CD4-positive, alpha-beta T cell treated with Interleukin-17A for 1 hour (primary cell): Measurements from ENCODE around the gene KCNK3.

Experiments
- DNase-seq: peaks from one replicate; pipeline ENCODE4 v3.0.0-alpha.2; 2020

KCNK3 gene

DNA sequence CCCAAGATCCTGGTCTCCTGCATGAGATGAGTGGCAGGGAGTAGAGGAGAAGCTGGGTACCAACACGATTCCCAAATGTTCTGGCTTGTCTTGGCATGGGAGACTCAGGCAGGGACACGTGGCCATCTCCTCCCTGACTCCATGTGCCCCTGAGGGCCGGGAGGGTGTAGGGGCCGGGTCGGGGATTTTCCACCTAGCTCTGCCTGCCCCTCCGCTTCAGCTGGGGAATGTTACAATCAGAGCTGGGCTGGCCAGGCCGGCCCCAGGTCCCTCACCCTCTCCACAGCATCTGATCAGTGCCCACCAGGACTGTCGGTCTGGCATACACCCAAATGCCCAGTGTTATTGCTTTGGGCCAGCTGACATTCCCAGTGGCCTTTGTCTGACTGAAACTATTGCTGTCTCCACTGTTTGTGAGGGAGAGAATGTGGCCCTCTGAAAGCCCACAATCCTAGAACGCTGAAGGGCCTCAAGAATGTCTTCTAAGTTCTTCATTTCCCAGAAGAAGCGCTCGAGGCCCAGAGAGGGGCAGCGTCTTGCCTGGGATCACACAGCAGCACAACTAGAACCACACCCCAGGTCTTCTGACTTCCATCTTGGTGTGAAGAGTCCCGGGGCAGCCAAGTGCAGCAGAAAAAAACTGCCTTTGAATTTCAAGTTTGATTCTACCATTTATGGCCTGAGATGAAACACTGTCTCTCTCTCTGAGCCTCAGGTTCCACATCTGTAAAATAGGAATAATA is 23.2 kb downstream of the KCNK3 start:
- DNase-seq, result no peak

DNA sequence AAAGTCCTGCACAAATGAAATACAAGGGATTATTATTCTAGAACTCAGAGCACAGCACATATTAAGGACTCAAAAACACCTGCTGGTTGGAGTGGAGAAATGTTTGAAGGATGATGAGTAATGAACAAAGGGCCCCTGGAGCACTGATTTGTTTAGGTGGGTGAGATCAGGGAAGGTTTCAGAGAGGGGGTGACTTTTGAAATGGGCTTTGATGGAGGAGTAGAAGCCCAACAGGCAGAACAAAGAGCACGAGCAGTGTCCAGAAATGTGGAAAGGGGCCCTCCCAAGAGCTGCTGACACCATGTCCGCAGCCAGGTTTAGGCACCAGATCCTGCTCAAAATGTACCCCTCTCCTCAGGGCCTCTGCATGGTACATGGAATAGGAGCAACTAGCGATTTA is 23.8 kb downstream of the KCNK3 start:
- no peak for DNase-seq

DNA sequence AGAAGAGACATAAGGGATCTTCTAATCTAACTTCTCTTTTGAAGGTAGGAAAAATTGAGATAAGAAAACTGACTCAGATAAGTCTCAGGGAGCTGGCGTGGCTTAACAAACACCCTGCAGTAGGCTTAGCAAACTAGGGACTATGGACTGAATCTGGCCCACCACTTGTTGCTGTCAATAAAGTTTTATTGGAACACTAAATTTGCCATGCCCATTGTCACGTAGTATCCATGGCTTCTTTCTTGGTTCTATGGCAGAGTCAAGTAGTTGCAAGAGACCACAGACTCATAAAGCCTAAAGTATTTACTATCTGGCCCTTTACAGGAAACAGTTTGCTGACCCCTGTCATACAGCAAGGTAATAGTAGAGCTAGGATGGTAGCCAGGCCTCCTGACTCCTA is 24.2 kb downstream of the KCNK3 start:
- DNase-seq, result no peak

DNA sequence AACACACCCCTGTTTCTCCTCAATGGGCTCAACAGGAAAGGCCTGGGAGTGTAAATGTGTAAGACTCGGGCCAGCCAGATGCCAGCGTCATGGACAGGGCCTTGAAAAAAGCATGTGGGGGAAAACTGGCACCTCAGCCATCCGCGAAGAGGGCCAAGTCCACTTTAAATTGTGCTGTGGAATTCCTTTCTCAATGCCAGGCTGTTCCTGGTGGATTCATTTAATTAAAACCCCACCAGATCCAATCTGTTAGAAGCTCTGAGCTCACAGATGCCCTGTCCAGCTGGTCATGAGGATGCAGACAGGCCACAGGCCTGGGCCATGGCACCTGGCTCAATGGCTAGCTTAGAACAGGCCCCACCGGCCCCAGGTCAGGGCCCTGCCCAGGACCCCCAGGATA is 24.8 kb downstream of the KCNK3 start:
- no peak for DNase-seq

DNA sequence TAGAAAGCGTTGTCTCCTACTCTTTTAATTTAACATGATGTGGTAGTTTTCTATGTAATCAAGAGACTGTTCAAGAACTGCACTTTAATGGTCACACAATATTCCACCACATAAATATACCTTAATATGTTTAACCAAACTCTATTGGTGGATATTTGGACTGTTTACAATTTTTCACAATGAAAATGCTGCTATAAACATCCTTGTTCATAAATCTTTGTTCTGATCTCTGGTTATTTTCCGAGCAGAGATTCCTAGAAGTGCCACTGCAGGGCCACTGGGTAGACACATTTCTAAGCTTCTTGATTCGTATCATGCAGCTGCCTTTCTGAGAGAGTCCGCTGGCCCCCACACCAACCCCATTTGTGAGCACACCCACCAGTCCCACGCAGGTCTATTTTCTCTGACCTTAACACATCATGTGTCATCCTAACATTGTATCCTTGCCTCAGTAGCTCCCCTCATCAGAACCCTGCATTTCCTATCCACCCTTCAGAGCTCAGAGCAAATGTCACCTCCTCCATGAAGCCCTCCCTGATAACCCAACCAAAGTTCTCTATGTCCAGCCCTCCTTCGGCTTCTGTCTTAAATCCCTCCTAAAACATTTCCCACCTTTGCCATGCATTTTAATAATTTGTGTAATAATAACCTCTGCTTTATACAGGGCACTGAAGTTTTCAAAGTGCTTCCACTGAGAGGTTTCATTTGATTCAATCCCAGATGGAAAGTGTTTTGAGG is 26.6 kb downstream of the KCNK3 start:
- no peak for DNase-seq

DNA sequence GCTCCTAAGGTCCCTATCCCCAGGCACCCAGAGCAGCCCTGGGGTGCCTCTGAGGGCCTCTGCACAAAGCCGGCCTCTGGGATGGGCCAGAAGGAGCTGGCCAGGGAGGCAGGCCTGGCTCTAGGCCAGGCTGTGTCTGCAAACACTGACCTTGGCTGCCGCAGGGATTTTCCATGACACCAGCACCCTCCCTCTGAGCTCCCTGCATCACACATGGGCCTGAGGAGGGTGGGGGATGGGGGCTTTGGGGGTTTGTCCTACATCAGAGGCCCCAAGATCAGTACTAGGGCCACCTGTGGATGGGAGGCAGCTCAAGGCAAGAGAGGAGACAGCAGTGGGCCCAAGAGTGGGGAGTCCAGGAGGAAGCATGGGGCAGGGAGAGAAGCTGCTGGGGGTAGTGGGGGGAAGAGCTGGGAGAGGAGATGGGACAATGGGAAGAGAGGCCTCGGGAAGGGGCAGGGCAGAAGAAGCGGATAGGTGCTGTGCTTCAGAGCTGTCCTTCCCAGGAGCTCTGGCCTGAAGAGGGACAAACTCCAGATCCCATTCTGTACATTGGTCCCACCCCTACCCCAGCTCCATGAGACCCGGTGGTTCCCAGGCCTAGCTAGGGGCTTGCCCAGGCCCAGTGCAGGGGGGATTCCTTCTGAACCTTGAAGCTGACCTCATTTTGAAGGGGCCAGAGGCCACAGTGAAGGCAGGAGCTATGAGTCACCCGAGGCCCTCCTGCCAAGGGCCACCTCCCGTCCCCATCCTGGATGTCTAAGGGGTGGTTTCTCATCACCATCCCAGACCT is 28.0 kb downstream of the KCNK3 start:
- no peak for DNase-seq

DNA sequence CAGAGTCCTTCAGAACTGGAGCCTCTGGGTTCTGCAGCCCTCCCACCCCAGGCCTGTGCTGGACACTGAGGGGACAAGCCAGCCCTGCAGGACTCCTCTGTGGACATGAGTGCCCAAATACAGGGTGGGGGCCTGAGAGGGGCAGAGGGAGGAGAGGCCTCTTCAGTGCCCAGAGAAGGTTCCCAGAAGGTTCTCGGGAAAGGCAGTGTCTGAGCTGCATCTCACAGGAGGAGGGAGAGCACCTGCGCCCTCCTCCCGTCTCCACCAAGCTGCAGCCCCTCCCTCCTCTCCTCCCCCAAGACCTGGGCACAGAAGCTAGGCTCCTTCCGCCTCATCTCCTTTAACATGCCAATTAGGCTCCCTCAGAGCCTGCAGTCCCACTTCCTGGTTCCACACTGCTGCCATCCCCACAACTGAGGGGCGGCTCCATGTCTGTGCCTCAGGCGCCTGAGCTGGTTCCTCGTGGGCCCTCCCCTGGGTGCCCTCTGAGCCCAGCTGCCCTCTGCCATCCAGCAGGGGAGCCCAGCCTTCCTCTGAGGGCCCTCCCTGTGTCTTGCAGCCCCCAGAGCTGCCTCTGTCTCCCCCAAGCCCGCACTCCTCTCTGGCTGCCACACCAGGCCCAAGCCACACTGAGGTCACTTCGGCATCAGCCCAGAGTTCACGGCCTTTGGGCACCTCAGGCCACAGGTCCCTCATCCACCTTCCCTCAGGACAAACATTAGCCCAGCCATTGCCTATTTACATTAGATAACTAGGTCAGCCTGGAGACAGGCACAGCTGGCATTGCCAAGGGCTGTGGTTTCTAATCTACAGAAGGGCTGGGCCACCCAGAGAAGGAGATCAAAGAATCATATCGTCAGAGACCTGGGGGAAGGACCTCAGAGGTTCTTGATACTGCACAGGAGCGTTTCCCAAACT is 28.9 kb downstream of the KCNK3 start:
- DNase-seq, result no peak

DNA sequence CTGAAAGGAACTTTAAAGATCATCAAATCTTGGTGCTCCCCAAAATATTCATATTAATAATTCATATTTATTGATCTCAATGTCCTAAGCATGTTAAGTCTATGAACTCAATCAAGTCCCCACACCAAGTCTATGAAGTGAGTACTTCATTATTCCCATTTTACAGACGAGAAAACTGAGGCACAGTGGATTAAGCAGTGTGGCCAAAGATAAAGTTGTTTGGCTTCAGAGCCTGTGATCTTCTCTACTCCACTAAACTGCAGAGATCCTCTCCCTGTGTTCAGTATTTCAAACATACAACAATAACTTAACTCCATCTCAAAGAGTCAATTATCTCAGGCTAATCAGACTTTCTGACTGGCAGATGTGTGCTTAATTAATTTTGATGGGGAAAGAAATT is 29.8 kb downstream of the KCNK3 start:
- DNase-seq, result no peak

DNA sequence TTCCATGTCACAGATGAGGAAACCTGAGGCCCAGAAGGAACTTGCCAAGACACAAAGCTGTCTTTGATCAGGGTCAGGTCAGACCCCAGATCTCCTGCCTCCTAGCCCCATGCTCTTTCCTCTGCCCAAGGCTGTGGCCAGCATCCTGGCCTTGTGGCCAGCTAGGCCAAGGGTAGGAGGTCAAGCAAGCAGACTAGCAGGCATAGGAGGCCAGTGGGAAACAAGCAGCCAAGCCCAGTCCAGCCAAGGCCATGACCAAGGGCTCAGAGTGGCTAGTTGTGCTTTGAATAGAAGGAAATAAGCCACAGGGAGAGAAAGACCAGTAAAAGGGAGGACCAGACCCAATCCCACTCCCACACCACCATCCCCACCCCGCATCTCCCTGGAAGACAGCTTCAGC is 30.4 kb downstream of the KCNK3 start:
- DNase-seq, result no peak

DNA sequence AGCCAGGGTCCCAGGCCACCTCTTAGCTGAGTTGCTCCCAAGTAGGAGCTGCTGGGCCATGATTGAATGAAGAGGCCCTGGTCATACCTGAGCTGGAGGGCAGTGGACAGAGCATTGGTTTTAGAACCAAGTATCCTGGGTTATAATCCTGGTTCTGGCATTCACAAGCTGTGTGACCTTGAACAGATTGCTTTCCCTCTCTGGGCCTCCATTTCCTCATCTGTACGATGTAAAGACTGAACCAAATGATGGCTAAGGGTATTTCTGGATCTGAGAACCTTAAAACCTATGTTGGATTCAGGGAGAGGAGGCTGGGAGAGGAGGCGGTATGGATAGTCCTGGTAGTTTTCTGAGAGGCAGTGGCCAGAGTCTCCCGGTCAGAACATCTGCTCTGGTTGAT is 31.0 kb downstream of the KCNK3 start:
- no peak for DNase-seq

DNA sequence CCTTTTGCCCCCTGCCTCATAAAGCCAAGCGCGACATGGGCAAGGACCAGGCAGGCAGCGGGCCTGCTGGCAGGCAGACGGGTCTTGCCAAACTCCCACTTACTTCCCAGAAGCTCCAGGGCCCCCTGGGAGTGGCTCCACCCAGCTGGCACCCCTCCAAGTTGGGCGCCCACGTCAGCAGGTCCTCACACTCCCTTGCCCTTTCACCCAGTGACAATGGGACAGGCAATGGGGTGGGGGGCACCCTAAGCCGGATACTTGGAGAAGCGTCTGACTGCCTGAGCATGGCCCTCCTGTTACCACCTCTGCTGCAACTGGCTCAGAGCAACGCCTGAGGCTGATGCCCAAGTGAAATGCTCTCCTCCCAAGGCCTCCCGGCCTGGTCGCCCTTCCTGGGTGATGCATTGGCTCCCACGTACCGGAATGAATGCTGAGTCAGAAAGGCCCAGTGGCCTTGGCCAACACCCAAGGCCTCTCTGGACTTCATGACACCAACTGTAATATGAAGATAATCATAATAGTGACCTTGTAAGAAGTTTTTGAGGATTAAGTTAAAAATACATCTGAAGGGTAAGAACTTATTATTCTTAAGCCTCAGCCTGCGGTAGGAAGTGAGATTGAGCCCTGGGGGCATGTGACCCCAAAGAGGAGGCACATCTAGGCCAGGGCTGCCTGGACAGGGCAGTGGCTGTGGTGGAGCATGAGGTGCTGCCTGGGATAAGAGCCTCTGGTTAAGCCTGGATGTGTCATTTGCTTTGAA is 31.6 kb downstream of the KCNK3 start:
- DNase-seq, result no peak

DNA sequence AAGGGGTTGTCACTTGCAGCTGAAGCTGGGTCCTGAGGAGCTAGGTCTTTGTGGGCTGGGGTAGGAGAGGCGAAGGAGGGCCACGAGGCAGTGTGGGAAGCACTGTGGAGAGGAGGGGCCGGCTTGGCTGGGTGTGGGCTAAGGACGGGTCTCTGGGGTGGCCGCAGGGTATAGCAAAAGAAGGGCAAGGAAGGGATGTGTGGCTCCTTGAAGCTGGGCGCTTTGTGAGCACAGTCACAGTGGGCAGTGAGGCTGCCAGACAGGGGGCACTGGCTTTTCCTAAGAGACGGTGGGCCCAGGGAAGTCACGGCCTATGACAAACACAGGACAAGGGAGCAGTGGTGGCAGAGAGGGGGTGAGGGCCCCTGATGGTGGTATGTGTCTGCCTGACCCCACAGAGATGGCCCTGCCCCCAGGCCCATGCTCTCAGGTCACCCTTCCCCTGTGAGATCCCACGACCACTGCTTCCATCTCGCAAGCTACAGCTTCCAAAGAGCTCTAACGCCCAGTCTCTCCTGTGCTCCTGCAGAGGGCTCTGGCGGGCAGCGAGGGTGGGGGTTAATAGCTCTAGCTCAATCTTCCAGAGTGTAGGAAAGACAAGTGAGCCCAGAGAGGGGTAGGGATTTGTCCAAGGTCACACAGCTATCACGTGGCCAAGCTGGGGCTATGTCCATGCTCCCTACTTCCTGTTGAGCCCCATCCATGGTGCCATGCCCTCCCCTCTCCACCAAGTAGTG is 32.4 kb downstream of the KCNK3 start:
- no peak for DNase-seq

DNA sequence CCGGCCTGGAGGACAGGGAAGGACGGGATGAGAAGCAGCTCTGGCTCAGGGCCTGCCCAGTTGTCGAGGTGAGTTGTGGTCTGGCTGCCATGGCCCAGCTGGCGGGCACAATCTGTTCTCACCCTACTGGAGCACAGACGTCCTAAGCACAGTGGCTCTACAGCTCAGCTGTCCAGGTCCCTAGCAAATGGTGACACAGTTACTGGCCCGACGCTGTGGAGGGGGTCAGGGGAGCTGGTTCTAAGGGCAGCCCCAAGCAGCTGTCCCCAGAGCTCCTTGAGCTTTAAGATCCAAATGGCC is 32.9 kb downstream of the KCNK3 start:
- no peak for DNase-seq

DNA sequence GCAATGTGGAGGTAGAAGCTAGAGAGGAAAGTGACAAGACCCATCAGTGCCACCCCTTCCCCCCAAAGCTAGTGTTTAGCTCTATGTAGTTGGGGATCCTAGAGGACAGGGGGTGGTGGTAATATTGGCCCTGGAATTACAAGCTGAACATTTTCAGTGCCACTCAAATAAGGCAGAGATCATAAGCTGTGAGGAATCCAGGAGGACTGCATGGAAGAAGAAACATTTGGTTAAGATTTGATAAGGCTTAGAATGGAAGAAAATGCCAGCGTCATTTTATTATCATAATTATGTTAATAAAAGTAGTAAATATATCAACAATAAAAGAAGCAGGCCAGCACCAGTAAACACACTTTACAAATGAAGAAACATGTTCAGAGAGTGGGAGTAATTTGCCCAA is 33.7 kb downstream of the KCNK3 start:
- no peak for DNase-seq

DNA sequence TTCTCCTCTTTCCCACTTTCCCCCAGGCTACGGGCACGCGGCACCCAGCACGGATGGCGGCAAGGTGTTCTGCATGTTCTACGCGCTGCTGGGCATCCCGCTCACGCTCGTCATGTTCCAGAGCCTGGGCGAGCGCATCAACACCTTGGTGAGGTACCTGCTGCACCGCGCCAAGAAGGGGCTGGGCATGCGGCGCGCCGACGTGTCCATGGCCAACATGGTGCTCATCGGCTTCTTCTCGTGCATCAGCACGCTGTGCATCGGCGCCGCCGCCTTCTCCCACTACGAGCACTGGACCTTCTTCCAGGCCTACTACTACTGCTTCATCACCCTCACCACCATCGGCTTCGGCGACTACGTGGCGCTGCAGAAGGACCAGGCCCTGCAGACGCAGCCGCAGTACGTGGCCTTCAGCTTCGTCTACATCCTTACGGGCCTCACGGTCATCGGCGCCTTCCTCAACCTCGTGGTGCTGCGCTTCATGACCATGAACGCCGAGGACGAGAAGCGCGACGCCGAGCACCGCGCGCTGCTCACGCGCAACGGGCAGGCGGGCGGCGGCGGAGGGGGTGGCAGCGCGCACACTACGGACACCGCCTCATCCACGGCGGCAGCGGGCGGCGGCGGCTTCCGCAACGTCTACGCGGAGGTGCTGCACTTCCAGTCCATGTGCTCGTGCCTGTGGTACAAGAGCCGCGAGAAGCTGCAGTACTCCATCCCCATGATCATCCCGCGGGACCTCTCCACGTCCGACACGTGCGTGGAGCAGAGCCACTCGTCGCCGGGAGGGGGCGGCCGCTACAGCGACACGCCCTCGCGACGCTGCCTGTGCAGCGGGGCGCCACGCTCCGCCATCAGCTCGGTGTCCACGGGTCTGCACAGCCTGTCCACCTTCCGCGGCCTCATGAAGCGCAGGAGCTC is 35.4 kb downstream of the KCNK3 start:
- DNase-seq, result no peak

DNA sequence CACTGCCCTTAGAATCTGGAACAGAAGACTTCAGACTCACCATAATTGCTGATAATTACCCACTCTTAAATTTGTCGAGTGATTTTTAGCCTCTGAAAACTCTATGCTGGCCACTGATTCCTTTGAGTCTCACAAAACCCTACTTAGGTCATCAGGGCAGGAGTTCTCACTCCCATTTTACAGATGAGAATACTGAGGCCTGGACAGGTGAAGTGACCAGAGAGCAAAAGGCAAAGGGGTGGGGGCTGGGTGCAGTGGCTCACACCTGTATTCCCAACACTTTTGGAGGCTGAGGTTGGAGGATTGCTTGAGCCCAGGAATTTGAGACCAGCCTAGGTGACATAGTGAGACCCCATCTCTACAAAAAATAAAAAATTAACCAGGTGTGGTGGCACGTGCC is 36.8 kb downstream of the KCNK3 start:
- DNase-seq, result no peak

DNA sequence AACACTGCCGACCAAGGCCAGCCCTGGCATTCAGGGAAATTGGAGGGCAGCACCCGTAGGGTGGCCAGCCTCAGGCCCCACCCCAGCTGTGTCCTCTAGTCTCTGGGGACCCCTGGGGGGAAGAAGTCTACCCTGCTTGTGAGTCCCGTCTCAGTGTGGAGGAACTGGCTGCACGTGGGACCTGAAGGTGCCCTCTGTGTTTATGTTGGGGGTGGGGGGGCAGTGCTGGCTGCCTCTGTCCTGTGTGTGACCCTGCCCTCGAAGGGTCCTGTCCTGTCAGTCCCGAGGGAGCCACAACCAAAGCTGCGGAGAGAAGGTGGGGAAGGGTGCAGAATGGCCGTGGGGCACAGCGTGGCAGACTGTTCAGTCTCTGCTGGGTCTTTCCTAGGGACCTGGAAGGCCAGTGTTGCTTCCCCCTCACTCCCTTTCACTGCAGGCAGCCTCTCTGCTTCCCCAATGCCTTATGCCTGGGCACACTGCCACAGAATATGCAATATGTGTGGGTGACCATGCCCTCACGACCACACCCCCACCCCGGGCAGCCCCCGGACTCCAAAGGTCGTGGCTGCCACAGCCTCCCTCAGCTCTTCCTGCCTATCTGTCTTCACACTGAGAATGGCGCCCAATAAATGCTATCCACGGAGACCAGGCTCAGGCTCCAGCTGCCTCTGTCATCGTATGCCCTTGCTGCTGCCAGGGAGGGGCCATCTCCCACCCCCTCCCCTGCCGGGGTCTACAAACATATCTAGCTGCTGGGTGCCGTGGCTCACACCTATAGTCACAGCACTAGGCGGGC is 38.2 kb downstream of the KCNK3 start:
- no peak for DNase-seq

DNA sequence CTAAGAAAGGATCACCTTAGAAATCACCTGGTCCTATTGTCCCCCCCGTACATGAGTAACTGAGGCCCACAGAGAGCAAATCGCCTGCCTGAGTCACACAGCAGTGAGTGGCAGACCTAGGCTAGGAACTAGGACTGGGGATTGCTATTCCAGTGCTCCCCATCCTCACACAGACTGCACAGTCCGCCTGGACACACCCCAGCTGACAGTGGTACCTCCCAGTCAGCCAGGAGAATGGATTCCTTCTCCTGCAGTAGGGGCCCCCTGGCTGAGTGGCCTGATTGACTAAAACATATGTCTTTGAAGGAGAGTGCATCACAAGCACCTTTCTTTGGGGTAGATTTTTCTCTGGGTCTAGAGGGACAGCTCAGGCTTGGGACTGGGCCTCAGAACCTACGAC is 39.2 kb downstream of the KCNK3 start:
- DNase-seq, result no peak

DNA sequence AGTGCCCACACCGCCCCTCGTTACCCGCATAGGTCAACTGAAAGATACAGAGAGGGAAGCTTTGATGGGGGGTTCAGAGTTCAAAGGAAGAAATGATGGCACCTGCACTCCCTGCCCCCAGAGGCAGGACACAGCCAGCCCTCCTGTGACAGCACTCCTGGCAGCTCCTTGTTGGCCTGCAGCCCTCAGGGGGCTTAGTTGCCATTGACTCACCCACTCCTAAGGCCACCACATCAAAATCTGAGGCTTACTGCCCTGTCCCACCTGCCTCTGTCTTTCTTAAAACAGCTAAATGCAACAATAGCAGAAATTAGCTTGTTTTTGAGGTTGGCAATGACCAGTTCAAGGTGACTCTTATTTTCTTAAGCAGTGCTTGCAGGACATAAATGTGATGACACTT is 39.9 kb downstream of the KCNK3 start:
- DNase-seq, result no peak

DNA sequence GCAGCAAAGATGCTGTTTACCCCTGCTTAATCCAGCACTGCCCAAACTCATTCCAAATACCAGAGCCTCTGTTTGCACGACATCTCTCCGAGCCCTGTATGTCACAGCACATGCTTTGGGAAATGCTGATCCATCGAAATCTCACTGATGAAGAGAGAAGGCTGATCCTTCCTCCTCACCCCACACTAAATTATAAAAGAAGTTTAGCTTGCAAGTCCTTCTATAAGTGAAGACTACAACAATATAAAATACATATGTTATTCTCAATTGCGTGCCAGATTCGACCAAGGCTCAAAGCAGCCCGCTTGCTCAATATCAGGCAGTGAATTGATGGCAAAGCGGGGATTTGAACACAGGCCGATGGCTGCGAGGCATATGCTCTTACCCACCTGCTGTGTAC is 40.9 kb downstream of the KCNK3 start:
- no peak for DNase-seq
